ENCODE results near the gene FAM180A.

The FAM180A gene

DNA sequence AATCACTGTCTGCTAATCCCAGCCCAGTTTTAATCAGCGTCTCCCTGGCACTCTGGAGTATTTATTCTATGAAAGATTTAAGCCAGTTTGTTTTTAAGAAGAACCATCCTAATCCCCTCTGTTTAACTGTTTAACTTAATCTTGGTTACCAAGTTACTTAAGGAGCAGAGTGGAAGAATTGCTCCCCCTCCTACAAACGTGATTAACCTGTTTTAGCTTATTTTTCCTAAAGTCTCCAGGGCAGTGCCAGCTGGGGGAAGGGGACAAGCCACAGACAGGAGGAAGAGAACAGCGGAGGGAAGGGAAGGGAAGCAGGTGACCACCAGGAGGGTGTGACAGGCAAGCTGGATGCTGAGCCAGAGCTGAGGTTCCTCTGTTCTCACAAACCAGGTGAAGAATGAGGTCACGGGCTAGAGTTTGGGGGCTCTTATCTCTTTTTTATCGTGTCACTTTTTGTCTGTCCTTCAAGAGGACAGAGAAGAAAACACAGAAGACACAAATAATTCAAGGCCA lies 22.3 kb downstream of the FAM180A start:
- no peak overlapping the region for H3K4me3 ChIP-seq (ENCODE audit: low read depth, low read length)
- no peak for DNase-seq (ENCODE audit: low read depth)
- TF ChIP-seq, protein P1, sequence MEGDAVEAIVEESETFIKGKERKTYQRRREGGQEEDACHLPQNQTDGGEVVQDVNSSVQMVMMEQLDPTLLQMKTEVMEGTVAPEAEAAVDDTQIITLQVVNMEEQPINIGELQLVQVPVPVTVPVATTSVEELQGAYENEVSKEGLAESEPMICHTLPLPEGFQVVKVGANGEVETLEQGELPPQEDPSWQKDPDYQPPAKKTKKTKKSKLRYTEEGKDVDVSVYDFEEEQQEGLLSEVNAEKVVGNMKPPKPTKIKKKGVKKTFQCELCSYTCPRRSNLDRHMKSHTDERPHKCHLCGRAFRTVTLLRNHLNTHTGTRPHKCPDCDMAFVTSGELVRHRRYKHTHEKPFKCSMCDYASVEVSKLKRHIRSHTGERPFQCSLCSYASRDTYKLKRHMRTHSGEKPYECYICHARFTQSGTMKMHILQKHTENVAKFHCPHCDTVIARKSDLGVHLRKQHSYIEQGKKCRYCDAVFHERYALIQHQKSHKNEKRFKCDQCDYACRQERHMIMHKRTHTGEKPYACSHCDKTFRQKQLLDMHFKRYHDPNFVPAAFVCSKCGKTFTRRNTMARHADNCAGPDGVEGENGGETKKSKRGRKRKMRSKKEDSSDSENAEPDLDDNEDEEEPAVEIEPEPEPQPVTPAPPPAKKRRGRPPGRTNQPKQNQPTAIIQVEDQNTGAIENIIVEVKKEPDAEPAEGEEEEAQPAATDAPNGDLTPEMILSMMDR (IDR thresholded peaks at IDR 0.05; ENCODE audit: control insufficient read depth, extremely low read depth, insufficient read depth) = no peak

GRCh38 chr7:135723411-135723810 lies 25.2 kb downstream of the FAM180A start:
- H3K4me3 ChIP-seq (ENCODE audit: low read depth, low read length) = no peak overlapping the region
- no peak for DNase-seq (ENCODE audit: low read depth)
- TF ChIP-seq, protein P1 (IDR thresholded peaks at IDR 0.05; ENCODE audit: control insufficient read depth, extremely low read depth, insufficient read depth) = no peak

DNA sequence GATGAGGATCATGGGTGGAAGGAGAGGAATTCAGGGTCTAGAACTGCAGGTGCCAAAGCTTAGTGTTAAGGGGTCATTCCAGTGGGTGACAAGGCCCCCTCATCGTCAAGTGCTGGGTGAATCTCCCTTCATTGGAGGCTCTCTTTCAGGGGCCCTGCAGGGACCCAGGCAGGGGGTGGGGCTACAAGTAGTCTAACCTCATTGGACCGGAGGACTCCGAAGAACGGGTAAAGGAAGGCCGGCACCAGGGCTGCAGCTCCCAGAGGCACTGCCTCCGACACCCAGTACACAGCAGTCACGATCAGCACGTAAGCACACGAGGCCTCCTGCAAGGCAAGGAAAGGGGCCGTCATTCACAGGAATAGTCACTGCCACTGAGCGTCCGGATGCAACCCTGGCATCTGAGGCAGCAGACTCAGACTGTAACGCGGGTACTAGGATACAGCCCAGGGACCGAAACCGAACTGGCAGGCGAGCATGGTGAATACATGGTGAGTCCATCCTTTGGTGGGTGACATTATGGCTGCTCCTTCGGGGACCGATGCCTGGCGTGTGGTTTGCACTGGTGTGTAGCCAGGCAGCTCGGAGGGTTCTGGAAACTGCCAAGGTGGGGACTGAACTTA lies 27.3 kb downstream of the FAM180A start:
- TF ChIP-seq, protein P1 (IDR thresholded peaks at IDR 0.05; ENCODE audit: control insufficient read depth, extremely low read depth, insufficient read depth) = no peak
- DNase-seq (ENCODE audit: low read depth) = no peak
- no peak overlapping the region for H3K4me3 ChIP-seq (ENCODE audit: low read depth, low read length)

- H3K4me3 ChIP-seq (ENCODE audit: low read depth, low read length) = no peak overlapping the region
- TF ChIP-seq, protein P1 (IDR thresholded peaks at IDR 0.05; ENCODE audit: control insufficient read depth, extremely low read depth, insufficient read depth) = no peak
- DNase-seq (ENCODE audit: low read depth) = no peak
These were observed 28.9 kb downstream of the FAM180A start for GRCh38 chr7:135719688-135720087.

GRCh38 chr7:135718794-135719437 lies 29.7 kb downstream of the FAM180A start:
- DNase-seq (ENCODE audit: low read depth) = no peak
- no peak overlapping the region for H3K4me3 ChIP-seq (ENCODE audit: low read depth, low read length)
- TF ChIP-seq, protein P1 (IDR thresholded peaks at IDR 0.05; ENCODE audit: control insufficient read depth, extremely low read depth, insufficient read depth) = no peak

GRCh38 chr7:135718219-135718618 lies 30.4 kb downstream of the FAM180A start:
- H3K4me3 ChIP-seq (ENCODE audit: low read depth, low read length) = no peak overlapping the region
- TF ChIP-seq, protein P1 (IDR thresholded peaks at IDR 0.05; ENCODE audit: control insufficient read depth, extremely low read depth, insufficient read depth) = no peak
- no peak for DNase-seq (ENCODE audit: low read depth)

Data from LNCaP clone FGC (cell line).